ENCODE data around the gene PRDX2. TPM values are rescaled to one million over a fixed set of nuclear protein-coding genes. Genes with fewer than 3 reads are reported as not detected.

PRDX2 gene
- polyA plus RNA-seq (2012; rRNA removed): 215 and 341 TPM in 2 replicates
- 167 and 232 TPM in 2 replicates for polyA plus RNA-seq (2012; cell fraction: cytosol; rRNA removed)
- polyA plus RNA-seq (2012; cell fraction: nucleus; rRNA removed): 138 and 161 TPM in 2 replicates

GRCh38 chr19:12801466-12802266 lies at the start of gene PRDX2, which contains the start of gene THSD8:
TSS of gene PRDX2 (minus strand) at chr19:12801800. CDS start at chr19:12801261, 539 bp downstream.
TSS of gene THSD8 (plus strand) at chr19:12802069. CDS start at chr19:12802072, 3 bp downstream.
- peak; percentile 94 for DNase-seq
- ChIA-PET CTCF (interaction anchor here (0.7 to 17.1 kb wide), 10 partner anchors 9 to 64 kb away, joined by 3 to 447 read pairs (median 8); partner anchors contain the start of genes HOOK2 and JUNB), POLR2A (interaction anchor here (0.8 to 2.6 kb wide), 3 partner anchors 9 to 35 kb away, joined by 3 to 20 read pairs (median 3); partner anchors contain the start of gene JUNB)
- H3K36me3 ChIP-seq (replicated peaks in 1 of 2; ENCODE audit: control insufficient read depth in 1 of 2, insufficient read depth in 2 of 2, low read length in 1 of 2): peaks cover 4 to 8% of the 10 kb centered on the region in 2 experiments
- no peaks in the 10 kb centered on the region for H4K20me1 ChIP-seq (ENCODE audit: insufficient read depth)
- H3K27me3 ChIP-seq (ENCODE audit: insufficient read depth): no peaks in the 10 kb centered on the region
- H3K9me3 ChIP-seq: no peaks in the 10 kb centered on the region
- no peaks in the 10 kb centered on the region for H3K9me2 ChIP-seq
- H3K4me2 ChIP-seq: peak within 1 kb of the TSS; percentile 100
- TF ChIP-seq FOXJ3 (CRISPR knock-in tag; IDR thresholded peaks at IDR 0.05) (no peak), SIN3A (IDR thresholded peaks at IDR 0.05; ENCODE audit: borderline replicate concordance, low read depth, low read length) (peak; percentile 28; the same call in 1 of the 2 replicates), JUND (IDR thresholded peaks at IDR 0.05) (no peak; the same call in 1 of the 2 replicates), TEAD4 (IDR thresholded peaks at IDR 0.05; ENCODE audit: borderline replicate concordance, insufficient read depth) (no peak), TAF1 (IDR thresholded peaks at IDR 0.05; ENCODE audit: borderline replicate concordance, low read depth, low read length) (peak; percentile 74; the same call in 1 of the 2 replicates), MXI1 (IDR thresholded peaks at IDR 0.05; ENCODE audit: low read depth, low read length) (peak; percentile 16), POLR2AphosphoS5 (IDR thresholded peaks at IDR 0.05; ENCODE audit: low read depth, low read length) (peak; percentile 97), CHD2 (IDR thresholded peaks at IDR 0.05; ENCODE audit: low read length, partially characterized antibody) (peak; percentile 39), TCF12 (IDR thresholded peaks at IDR 0.05) (no peak), CTCF (IDR thresholded peaks at IDR 0.05) (no peak; the same call in 1 of the 2 replicates), EP300 (IDR thresholded peaks at IDR 0.05; ENCODE audit: borderline replicate concordance in 1 of 2, low read depth in 1 of 2, low read length in 1 of 2) (peak in 1 of 2 experiments; percentile 47; a peak in 1 of 4 replicates)
- H3K79me2 ChIP-seq (ENCODE audit: insufficient read depth): peaks cover 12% of the 10 kb centered on the region
- 19% methylated on average over 26 of the region's 78 CpGs for WGBS (ENCODE audit: low lambda C conversion rate)
- H3K4me3 ChIP-seq (ENCODE audit: low read depth in 2 of 2, low read length in 1 of 2): peak within 1 kb of the TSS; percentile 74 to 95
- H2AFZ ChIP-seq (ENCODE audit: low read depth): peak within 1 kb of the TSS; percentile 98
- H3K4me1 ChIP-seq (ENCODE audit: control insufficient read depth in 1 of 2, insufficient read depth in 2 of 2, low read depth in 1 of 2, low read length in 1 of 2): peaks cover 4 to 21% of the 10 kb centered on the region in 2 experiments; a peak in 1 of 4 replicates
- peak within 1 kb of the TSS; percentile 80 for H3K9ac ChIP-seq
- H3K27ac ChIP-seq (ENCODE audit: low read depth in 2 of 2, low read length in 1 of 2): peak within 1 kb of the TSS in 1 of 2 experiments; percentile 74; a peak in 2 of 4 replicates
- H3F3A ChIP-seq (replicated peaks; ENCODE audit: insufficient read depth): peaks cover 17% of the 10 kb centered on the region
